NCI-H82 (cell line): ENCODE data around the gene REPS1.
"Not testable (repeated sequence)": the region's sequence is repeated elsewhere in the genome, so short reads cannot be mapped to it uniquely, and the experiment has no call there.

ENCODE experiments used
- DNase-seq: peaks from one replicate; lab custom pipeline; 2025; lab: John Stamatoyannopoulos, UW

Gene REPS1

DNA sequence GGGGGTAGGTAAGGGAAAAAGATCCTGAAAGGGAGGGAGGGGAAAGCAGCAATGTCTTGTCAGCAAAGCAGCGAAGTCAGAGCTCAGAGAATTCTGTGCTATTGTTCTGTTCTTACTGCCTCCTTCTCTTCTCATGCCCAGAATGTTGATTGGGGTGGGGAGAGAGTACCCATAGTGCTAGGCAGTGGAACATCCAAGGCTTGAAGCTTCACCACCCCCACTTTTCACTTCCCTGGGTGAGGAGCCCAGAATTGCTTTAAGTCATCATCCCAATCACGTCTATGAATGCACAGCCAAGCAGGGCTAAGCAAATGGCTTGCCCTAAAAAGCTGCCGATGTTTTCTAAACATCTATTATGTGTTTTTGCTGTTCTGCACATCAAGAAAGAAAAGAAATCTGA lies 16.5 kb downstream of the REPS1 start:
- no peak for DNase-seq

DNA sequence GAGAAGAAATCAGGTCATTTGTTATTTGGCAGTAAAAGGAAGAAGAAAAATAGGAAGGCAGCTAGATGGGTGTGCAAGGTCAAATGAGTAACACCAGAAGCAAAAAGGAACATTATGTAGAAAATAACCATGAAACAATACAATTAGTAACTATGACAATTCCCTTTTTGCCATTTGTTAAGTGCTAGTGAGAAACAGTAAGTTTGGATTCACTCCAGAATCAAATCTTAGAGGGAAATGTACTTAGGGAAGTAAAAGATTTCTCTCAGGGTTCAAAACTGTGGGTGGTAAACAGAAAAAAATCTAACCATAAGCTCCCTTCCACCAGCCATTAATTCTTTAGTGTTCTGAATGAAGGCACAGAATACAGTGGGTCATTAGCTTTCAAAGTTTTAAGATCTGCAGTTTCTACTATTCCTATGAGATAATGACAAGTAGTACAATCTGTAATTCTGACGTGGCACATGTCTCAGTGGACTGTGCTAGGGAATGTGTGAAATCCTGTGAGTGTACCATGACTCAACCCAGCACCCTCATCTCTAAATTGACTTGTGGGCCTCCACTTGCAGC lies 17.1 kb downstream of the REPS1 start:
- no peak for DNase-seq

DNA sequence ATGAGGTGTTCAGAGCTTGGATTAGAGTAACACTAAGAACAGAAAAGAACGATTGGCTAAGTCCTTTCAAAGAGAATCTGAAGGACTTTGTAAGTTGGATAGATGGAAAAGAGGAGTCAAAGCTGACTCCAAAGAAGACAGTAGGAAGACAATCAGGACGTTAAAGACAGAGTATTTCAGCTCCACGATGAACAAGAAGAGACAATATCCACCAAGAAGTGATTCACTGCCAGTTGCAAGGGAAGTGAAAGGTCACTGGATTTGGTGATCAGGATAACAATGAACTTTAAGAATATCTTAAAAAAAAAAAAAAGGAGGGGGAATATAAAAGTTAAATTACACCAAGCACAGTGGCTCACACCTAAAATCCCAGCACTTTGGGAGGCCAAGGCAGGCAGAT lies 17.9 kb downstream of the REPS1 start:
- DNase-seq, result no peak

DNA sequence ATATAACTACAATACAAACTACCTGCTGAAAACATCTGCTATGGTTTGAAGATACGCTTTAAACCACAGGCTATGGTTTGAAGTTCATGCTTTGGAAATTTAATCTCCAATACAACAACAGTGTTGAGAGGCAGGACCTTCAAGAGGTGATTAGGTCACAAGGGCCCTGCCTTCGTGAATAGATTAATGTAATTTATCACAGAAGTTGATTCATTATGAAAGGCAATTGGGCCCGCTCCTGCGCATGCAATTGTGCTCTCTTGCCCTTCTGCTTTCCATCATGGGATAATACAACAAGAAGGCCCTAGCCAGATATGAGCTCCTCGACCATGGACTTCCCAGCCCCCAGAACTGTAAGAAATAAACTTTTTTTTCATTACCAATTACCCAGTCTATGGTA lies 21.2 kb downstream of the REPS1 start:
- no peak for DNase-seq

DNA sequence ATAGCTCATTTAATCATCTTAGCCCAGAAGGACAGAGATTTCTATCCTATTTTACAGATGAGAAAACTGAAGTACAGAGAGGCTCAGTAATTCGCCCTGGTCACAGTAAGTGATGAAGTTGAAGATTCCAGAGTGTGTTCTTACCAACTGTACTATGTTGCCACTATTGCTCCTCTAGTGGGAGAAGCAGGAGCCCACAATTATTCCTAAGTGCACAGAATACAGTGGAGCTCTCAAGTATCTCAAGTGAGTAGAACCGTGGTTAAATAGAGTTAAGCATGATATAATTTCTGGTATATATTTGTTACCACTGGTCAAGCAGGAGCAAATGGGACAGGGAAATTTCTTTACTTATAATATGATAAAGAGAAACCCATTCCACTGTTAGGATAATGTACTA lies 22.1 kb downstream of the REPS1 start:
- DNase-seq, result no peak

- no peak for DNase-seq
These were observed 22.7 kb downstream of the REPS1 start for GRCh38 chr6:138965291-138965874.

GRCh38 chr6:138964012-138964411 lies 24.0 kb downstream of the REPS1 start:
- no peak for DNase-seq

DNA sequence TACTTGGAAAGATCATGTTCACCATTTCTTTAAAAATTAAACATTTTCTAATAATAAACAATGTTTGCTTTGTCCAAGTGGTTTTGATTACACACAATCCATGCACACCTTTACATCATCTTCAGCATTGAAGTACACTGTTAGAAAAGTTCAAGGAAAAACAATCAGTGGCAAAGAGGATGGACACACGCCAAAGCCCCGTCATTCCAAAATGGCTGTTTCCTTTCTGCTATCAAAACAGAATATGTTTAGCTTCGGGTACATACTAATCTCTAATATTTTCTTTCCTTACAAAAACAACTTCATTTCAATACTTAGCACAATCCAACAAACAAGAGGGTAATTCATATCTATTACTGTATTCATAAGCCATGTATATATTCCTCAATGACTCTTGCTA lies 24.5 kb downstream of the REPS1 start:
- no peak for DNase-seq

DNA sequence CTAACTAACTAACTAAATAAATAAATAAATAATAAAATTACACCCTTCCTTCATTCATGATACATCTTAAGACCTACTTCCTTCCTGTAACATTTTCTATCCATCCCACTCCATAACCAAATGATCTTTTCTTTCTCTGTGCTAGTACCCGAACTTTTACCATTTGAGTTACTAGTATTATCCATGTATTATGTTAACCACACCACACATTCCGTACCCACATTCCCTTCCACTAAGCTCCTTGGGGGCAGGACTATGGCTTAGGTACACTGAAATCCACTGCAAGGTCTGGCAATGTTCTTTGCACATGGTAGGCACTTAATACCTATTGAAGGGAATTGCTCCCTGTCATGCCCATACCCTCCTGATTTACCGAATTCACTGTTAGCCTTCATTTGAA lies 24.9 kb downstream of the REPS1 start:
- DNase-seq, result no peak

DNA sequence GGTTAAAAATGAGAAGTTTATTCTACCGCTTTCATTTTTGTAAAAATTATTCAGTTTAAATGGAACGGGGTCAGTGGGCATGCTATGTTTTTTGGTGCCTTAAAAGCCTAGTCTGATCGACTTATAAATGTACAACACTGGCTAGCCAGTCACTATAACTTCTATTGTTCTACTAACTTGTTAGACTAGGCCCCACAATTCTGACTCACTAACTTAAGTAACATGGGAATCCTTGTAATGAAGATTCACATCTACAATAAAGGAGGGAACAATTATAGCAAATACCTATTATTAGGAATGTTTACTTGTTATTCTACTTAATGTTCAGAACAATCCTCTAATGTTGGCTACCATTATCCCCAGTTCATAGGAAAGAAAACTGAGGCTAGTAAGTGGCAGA lies 28.5 kb downstream of the REPS1 start:
- DNase-seq, result no peak

GRCh38 chr6:138958595-138958994 lies 29.5 kb downstream of the REPS1 start:
- no peak for DNase-seq

DNA sequence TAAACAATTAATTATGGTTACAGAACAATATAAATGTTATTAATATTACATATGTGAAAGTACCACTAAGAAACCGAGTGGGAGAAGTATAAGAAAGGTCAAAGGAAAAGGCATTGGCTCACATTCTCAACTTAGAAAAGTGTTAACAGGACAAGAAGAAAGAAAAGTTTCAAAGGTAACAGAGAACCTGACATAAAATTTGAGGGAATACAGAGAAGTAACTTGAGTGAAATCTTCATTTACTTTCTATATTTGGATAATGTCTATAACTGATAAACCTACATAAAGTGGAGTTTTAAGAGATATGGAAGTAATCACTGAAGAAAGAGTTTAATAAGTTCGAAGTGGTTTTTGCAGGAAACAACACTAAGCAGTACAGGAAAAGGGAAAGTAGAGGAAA lies 30.1 kb downstream of the REPS1 start:
- DNase-seq, result no peak

GRCh38 chr6:138957484-138957883 lies 30.6 kb downstream of the REPS1 start:
- no peak for DNase-seq

- no peak for DNase-seq
These were observed 31.7 kb downstream of the REPS1 start for GRCh38 chr6:138956244-138956924.

GRCh38 chr6:138955262-138955661 lies 32.8 kb downstream of the REPS1 start:
- DNase-seq, result no peak

GRCh38 chr6:138953451-138953850 lies 34.6 kb downstream of the REPS1 start:
- DNase-seq, result no peak

- no peak for DNase-seq
These were observed 39.4 kb downstream of the REPS1 start for GRCh38 chr6:138948546-138949179.

DNA sequence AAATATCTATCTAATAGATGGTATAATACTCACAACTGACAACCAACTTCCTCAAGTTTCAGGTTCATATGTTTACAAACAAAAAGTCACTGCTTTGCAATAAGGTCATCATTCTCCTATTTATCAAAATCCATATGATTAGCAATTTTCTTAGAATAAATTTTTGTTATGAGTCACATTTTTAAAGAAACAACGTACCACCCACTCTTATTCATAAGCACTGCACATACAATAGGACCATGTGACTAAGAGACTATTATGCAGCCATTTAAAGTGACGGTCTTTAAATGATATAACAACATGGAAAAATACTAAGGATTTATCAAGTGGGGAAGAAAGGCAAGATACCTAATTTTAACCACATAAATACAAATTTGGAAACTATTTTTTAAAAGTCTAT lies 40.0 kb downstream of the REPS1 start:
- no peak for DNase-seq

DNA sequence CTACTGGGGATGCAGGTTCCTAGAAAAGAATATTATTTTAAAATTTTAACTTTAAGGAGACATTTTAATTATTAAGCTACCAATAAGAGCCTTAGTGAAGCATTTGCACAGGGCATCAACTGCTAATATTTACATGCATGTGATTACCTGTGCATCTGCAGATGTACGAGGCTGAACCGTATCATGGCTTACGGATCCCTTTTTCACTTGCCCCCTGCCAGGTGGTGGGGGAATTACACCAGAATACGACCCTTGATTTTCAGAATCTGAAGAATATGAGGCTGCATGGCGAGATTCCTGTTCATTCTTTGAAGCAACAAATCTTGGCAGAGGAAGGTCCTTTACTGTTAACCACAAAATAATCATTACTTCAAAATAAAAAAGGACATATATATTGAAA lies 42.7 kb downstream of the REPS1 start:
- DNase-seq, result peak; percentile 33

GRCh38 chr6:138944412-138944811 lies 43.6 kb downstream of the REPS1 start:
- no peak for DNase-seq

GRCh38 chr6:138943089-138943625 lies 44.9 kb downstream of the REPS1 start:
- no peak for DNase-seq

DNA sequence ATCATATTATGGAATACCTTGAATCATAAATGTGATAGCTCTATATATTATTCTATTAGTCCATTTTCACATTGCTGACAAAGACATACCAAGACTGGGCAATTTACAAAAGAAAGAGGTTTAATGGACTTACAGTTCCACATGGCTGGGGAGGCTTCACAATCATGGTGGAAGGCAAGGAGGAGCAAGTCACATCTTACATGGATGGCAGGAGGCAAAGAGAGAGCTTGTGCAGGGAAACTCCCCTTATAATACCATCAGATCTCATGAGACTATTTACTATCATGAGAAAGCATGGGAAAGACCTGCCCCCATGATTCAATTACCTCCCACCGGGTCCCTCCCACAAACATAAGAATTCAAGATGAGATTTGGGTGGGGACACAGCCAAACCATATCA lies 51.2 kb downstream of the REPS1 start:
- DNase-seq, result not testable (repeated sequence)

GRCh38 chr6:138931660-138932059 lies 56.4 kb downstream of the REPS1 start:
- DNase-seq, result no peak
